OCI-LY3 (cell line): ENCODE data around the gene POU5F1.
A peak's percentile ranks its signal among the peaks of the same experiment; 100 is the strongest.

Source experiments
- CTCF ChIP-seq: fragments of 200-600, 300-600 bp; sonication (generic); IDR thresholded peaks from 2 replicates; pipeline ENCODE4 v1.5.1; 2014; ENCODE audit warnings: antibody characterized with exemption, low read length, low read depth
- EZH2phosphoT487 ChIP-seq: fragments of 200-600 bp; shearing (Covaris generic); IDR thresholded peaks from 2 replicates; pipeline ENCODE4 v1.6.1; 2018; ENCODE audit warnings: antibody characterized with exemption, mixed run types, low read depth

- peak; percentile 33 for TF ChIP-seq CTCF
- no peak for TF ChIP-seq EZH2phosphoT487
Observed at GRCh38 chr6:31193206-31193605, 22.7 kb upstream of the POU5F1 start.
